HG03139 (cell line): Measurements from ENCODE around the gene ZNF318.
"Not testable (repeated sequence)": the region's sequence is repeated elsewhere in the genome, so short reads cannot be mapped to it uniquely, and the experiment has no call there.

ENCODE experiments used
- ATAC-seq: cut with Tn5 transposase; IDR thresholded peaks from one replicate; pipeline ENCODE4 v1.9.1; 2021; ENCODE audit not compliant: unreplicated experiment

Gene ZNF318

DNA sequence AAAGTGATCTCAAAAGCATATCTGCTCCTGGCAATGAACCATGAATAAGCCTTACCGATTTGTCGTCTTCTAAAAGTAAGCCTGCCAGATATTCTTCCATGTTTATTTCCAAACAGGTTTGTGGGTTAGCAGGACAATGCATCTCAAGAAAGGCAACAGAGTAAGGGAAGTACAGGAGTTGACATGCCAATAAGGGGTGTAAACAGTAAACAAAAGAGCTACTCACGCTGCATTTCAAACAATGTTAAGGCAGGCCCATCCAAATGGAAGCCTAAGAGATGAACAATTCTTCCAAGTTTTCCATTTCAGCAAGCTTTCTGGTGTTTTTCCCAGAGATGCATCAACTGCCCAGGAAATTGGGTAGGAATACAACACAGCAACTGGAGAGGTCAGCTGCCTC, 33.1 kb downstream of the ZNF318 start:
- ATAC-seq = no peak

DNA sequence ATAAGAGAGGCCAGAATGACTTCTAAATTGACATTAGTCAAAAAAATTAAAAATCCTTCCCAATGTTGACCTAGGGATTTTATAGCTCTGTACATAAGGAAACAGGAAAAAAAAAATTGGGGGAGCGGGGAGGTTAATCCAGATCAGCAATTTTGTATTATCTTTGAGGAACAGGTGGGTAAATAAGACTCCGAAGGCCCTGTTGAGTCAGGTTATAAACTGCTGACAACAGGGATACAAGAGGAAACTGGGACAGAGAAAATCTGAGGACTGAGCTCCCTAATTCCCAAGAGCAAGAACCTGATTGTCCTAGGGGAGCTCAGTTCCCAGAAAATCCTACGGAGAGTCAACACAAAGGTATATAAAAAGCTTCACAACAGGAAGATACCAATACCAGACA, 34.0 kb downstream of the ZNF318 start:
- no peak for ATAC-seq

DNA sequence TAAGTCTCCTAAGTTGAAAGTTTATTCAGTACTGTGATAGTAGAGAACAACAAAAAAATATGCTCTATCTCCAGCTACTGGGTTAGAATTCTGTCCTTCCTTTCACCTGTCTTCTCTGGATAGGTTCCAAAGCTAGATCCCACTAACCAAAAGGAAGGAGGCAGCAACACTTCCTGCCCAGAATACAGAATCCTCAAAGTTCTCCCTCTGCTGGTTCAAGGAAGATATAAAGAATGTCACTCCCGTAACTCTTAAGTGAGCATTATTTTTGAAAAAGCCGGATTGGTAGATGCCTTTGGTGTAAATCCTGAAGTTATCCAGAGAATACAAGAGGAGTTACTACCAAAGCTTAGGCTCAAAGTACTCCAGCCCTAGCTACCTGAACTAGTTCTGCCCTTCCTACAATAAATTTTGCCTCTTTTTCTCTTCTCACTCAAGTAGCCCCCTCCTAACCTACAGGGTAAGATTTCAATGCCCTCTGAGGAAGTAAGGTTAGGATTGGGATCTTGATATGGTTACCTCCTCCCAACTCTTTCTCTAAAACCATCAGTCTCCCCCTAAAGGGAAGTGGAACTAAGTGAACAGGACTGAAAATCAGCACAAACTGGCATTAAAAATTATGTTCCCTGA, 34.9 kb downstream of the ZNF318 start:
- no peak for ATAC-seq

DNA sequence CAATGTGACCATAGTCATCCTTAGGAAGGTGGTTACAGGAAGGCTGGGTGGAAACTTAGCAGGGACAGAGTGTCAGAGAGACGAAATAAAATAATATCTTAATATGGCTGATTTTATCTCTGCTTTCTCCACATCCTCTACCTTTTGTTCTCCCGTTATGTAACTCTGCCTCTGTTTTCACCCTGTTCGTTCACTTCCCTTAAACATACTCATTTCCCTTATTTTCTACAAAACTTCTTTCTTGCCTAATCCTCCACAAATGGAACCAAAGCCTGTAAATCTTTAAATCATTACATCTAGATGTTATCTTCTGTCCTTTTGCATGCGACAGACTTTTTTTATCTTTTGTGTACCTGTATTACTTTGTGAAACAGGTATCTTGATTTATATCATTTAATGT, 37.6 kb downstream of the ZNF318 start:
- no peak for ATAC-seq

DNA sequence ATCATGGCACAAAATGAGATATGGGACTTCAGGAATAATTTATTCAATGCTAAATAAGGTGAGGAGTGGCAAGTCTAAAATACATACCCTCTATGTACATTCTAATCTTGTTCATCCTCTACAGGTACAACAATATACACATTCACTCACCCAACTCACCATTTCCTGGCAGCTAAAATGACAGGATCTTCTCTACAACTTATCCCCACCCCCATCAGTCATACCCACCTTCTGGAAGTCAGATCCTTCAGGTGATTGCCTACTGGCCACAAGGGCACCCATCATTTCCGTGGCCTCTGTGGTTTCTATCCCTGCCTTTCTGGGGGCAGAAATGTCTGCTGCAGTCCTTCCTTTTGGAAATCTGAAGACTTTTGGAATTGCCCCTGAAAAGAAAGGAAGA, 38.0 kb downstream of the ZNF318 start:
- no peak for ATAC-seq

DNA sequence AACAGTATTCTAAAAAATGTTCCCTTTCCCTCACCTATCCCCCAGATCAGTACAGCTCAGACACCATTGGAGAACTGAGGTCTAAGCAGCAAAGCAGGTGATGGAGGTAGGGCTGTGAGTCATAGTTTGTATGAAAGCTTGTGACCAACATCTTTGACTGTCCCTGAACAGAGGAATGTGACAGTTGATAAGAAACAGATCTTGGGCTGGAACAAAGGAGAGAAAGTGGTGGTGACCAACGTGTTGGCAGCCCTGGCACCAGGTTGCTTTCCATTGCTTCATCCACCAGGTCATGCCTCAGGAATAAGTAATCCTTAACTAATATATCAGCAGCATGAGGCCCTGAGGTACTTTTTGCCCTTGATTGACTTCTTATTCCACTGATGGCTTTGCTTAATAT, 40.9 kb downstream of the ZNF318 start:
- ATAC-seq = no peak

DNA sequence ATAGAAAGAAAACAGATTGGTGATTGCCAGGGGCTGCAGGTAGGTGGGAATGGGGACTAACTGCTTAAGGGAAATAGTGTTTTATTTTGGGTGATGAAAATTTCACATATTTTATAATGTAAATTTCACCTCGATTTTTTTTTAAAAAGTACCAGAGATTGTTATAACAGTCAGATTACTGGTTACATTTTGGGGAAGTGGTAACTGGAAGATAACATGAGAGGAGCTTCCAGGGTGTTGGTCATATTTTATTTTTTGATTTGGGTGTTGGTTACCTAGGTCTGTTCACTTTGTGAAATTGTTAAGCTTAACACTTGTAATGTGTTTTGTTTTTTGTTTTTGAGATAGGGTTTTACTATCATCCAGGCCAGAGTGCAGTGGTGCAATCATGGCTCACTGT, 43.6 kb downstream of the ZNF318 start:
- no peak for ATAC-seq

DNA sequence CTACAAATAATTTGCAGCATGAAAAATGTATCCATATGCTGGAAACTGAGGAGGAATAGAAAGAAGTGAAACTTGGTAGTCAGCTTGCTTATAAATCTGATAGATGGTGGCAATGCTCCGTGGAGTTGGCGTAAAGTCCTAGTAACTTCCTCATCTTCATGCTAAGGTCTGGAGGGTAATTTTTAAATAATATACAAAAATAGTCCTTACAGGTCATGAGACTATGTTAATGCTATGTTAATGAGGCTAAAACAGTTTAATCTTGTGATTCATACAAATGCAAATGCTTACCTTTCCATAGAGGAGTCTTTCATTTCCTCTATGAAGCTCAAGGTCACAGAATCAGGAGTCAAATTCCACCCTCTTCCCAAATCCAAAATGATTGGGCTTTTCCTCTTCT, 51.4 kb downstream of the ZNF318 start:
- ATAC-seq = no peak

DNA sequence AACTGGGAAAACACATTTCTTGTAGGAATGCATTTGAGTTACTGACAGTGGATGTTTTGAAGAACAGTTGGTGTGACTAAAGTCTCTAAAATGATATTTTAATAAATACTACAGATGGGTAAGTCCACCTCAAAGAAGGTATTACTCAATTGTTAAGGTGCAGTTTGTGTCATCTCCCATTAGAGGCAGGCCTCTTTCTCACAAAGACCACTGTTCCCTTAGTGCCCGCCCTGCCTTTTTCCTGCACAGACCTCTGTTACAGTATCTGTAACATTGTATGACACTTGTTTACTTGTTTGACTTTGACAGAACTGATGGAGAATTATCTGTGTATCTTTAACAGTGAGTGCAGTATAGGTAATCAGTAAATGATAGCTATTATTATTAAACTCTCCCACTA, 55.6 kb downstream of the ZNF318 start:
- no peak for ATAC-seq

DNA sequence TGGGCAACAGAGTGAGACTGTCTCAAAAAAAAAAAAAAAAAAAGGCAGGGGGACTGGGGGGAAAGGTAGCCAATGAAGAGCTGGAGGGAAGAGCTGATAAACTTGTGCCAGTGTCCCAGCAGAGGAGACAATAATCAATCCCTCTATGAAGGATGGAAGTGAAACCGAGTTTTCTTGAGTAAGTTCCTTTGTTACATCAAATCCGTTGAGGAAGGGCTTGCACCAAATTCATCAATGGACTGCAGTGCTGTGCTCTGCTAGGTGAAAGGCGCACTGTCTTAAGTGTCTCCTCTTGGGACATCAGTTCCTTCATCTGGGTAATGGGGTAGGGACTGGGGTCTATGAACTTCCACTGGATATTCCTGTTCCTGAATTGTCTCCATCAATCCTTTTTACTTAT, 57.8 kb downstream of the ZNF318 start:
- ATAC-seq = no peak

DNA sequence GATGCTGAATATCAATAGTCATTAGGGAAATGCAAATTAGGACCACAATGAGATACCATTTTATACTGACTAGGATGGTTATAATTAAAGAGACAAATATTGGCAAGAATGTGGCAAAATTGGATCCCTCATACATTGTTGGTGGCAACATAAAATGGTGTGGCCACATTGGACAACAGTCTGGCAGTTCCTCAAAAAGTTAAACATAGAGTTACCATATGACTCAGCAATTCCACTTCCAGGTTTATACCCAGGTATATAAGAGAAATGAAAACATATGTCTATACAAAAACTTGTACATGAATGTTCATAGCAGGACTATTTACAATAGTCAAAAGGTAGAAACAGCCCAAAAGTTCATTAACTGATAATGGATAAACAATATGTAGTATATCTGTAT, 58.8 kb downstream of the ZNF318 start:
- ATAC-seq = no peak

DNA sequence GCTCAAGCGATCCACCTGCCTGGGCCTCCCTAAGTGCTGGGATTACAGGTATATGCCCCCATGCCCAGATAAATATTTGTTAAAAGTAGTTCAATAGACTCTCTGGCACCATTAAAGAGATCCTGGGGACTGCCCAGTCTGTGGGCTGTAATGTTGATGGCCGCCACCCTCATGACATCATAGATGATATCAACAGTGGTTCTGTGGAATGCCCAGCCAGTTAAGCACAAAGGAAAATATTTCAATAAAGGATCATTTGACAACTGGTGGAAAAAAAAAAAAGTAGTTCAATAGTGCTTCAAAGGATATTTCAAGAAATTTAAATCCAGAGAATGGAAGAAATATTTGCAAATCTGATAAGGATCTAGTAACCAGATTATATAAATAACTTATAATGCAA, 59.3 kb downstream of the ZNF318 start:
- no peak for ATAC-seq

DNA sequence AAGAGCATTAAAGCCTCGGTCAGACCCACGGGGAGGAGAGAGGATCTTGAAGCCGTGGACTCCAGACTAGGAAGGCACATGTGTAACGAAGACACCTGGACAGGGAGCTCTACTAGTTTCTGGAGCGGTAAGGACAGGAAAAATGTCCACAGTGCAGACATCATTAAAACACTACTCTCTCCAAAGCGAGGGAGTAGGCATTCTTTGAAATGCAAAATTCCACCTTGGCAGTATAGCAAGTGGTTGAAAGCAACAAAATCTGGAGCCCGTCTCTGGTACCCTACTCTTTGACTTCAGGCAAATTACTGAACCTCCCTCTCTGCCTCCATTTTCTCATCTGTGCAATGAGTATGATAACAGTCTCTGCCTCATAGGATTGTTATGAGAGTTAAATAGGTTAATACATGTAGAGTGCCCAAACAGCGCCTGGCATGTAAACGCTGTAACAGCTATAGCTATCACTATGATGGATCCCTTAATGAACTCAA, 60.4 kb downstream of the ZNF318 start:
- ATAC-seq = no peak

DNA sequence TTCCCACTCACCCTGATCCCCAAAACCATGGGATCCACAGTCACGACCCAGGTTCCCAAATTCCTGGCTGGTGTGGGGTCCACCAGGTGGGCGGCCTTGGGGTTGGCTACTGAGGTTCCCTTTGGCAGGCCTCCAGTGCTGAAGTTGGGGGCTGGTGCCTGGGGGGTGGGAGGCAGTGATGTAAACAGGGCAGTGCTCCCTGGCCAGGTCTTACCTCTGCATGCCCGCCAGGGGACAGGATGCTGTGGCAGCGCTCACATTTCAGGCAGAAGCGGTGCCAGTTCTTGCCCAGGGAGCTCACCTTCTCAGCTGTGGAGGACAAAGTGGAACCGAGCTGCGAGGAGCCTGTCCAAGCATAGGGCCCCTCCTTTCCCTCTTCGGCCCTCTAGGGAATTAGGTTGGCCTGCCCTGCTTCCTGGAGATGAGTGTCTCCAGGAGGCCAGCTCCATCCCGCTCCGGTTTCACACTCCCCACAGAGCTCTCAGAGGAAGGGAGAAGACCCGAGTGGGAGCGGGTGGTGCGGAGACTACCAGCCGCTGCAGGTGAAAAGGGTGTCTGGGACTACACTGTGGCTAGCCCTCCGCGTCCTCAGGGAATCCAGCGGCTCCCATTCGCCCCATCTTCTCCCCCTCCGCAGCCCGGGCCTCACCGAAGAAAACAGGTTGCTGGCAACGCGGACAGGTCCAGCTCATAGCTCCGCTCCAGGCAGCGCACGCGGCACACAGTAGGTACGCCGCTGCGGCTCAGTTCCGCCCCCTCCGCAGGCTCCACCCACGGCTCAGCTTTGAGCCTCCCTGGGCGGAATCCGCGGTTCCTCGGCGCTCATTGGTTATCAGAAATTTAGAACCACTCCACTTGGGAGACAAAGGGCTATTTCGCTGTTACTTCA, 61.1 kb downstream of the ZNF318 start, which contains the start of gene CRIP3:
CRIP3 (minus strand) TSS at position 726 of the 889 bp plus-strand sequence; CDS start at position 692, 34 bp downstream.
- peak; percentile 49 for ATAC-seq

DNA sequence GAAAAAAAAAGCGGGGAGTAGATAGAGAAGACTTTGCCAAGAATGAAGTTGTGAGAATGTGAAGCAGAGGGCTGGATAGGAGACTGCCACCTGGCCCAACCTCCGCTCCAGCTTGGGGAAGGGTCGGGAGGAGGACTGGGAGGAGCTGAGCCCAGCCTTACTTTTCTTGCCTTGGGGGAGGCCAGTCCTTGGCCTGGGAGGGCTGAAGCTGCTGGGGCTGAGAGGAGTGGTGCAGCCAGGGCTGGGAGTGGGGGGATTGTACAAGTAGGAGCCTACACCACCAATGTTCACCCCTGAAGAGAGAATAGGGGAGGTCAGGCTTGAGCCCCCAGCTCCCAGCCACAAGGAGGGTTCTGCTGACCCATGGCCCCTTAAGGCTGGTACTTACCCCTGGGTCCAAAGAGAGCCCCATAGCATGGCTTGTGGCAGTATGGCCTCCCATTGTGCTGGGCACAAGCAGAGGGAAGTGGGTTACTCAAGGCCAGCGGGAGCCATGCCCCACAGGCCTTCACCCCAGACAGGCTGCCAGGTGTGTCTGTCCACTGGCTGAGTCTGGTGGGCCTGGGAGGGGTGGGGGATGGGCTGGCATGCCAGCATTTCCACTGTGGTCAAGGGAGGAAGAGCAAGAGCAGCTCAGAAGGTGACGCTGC, 61.9 kb downstream of the ZNF318 start:
- ATAC-seq = no peak

DNA sequence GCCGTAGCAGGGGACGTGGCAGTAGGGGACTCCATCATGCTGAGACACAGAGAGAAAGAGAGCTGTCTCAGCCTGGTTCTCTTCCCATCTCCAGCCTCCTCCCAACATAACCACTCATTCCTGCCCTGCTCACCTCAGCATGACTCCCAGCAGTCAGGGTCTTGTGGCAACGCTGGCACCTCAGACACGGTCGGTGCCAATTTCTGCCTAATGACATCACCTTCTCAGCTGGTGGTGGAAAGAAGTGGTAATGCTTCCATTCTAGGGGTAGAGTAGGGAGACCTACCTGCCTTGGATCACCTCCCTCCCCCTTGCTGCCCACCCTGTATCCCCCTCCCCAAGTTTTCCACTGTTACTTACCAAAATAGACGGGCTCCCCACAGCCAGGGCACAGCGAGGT, 63.4 kb downstream of the ZNF318 start:
- ATAC-seq = no peak

DNA sequence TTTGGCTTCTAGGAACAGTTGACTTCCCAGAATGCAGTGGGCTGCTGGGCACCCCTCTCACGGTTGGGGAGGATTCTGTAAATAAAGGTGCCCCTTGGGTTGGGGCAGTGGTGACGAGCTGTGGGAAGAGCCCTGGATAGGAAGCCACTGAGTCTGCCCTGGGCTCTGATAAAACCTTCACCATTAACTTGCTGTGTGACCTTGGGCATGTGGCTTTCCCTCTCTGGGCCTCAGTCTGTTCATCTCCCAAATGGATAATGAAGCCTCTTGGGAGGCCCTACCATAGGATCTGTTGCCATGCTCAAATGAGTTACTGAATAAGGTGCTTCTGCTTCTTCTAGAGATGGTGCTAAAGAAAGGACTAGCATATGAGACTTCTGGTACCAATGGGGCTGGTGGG, 64.6 kb downstream of the ZNF318 start:
- ATAC-seq = no peak

DNA sequence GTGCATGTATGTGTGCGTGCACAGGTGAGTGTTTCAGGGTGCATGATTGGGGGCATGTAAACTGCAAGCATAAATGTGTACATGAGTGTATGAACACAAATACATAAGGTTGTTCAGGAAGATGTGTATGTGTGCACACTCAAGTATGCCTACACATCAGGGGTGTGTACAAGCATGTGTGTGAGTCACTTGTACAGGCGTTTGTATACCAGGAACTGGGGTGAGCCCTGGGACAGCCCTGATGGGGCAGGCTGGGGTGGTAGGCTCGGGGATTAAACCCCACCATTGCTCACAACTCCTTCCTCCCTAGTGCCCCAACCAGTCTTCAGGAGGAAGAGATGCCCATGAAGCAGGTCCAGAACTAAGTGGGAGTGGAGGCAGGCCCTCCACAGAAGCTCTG, 65.1 kb downstream of the ZNF318 start:
- ATAC-seq = no peak

DNA sequence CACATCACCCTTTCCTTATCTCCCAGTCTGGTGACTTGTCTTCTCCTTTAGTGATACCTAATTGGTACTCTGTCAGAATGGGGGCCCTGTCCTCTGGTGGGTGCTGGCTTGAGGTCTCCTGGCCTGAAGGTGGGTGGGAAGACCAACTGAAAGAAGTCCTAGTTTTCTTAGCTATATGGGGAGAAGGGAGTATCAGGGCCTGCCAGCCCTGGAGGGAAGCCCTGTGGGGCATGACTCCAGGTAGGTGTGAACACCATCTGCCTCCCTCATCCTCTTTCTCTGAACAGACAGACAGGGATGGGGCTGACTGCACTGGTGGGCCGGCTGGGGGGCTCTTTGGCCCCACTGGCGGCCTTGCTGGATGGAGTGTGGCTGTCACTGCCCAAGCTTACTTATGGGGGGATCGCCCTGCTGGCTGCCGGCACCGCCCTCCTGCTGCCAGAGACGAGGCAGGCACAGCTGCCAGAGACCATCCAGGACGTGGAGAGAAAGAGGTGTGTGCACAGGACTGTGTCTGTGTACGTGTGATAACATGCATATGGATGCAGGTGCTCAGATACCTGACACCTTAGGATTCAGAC, 65.6 kb downstream of the ZNF318 start:
- ATAC-seq = no peak

DNA sequence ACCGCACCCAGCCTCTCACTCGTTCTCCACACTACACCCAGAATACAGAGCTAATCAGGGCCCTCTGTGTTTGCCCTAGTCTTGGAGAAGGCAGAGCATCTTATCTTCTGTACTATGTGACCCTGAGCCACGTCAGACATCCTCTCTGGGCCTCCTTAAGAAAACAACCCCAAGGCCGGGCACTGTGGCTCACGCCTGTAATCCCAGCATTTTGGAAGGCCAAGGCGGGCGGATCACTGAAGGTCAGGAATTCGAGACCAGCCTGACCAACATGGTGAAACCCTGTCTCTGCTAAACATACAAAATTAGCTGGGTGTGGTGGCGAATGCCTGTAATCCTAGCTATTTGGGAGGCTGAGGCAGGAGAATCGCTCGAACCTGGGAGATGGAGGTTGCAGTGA, 66.4 kb downstream of the ZNF318 start:
- ATAC-seq = not testable (repeated sequence)

DNA sequence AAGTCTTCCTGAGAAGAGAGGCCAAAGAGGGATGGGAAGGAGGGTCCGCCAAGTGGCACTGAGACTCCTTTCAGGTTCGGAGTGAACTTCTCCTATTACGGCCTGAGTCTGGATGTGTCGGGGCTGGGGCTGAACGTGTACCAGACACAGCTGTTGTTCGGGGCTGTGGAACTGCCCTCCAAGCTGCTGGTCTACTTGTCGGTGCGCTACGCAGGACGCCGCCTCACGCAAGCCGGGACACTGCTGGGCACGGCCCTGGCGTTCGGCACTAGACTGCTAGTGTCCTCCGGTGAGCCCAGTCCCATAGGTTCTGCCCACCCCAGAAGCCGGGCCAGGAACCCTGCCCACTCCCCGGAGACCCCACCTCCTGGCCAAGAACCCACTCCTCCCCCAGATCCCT, 67.3 kb downstream of the ZNF318 start:
- ATAC-seq = no peak
